NT2/D1 (cell line): ENCODE data around the gene RNASE8.

Source experiments
- YY1 ChIP-seq: IDR thresholded peaks from 2 replicates; pipeline ENCODE4 v1.6.1; 2011; ENCODE audit not compliant: insufficient read length, insufficient read depth
- ZNF274 ChIP-seq: IDR thresholded peaks from 2 replicates; pipeline ENCODE4 v1.6.1; 2011; ENCODE audit warnings: mild to moderate bottlenecking, low read depth, low read length

GRCh38 chr14:21054123-21054767 is 3.4 kb upstream of the RNASE8 start:
- TF ChIP-seq YY1 (no peak), ZNF274 (no peak)
